ENCODE data around the gene CCNL1. TPM values are rescaled to one million over a fixed set of nuclear protein-coding genes. Genes with fewer than 3 reads are reported as not detected.

The CCNL1 gene
- total and polyA plus RNA-seq, 2 donors (not counting 3 experiments of a cell fraction or from before 2014, with no cell fraction given) = 119 to 137 TPM

GRCh38 chr3:157117206-157117605, 42.7 kb downstream of the CCNL1 start:
- TF ChIP-seq FOS (IDR thresholded peaks at IDR 0.05; ENCODE audit: borderline replicate concordance, insufficient read depth, low read length) = no peak
- no peaks in the 10 kb centered on the region for H3K9me3 ChIP-seq (replicated peaks; ENCODE audit: control insufficient read depth, insufficient read depth, low read length)
- no peak overlapping the region for H3K4me3 ChIP-seq (replicated peaks in 1 of 3; ENCODE audit: insufficient read depth in 1 of 3, low read depth in 1 of 3, low read length in 3 of 3)
- no peak overlapping the region for H3K9ac ChIP-seq (replicated peaks; ENCODE audit: extremely low read depth, insufficient read depth, low read length)
- no peak for DNase-seq (ENCODE audit: low read depth, low spot score)
- H3K36me3 ChIP-seq (ENCODE audit: control insufficient read depth in 2 of 2, extremely low read depth in 1 of 2, insufficient read depth in 2 of 2, low read length in 2 of 2) = no peaks in the 10 kb centered on the region
- H4K20me1 ChIP-seq (replicated peaks; ENCODE audit: control insufficient read depth, extremely low read depth, insufficient read depth, low read length) = no peaks in the 10 kb centered on the region
- H3K4me1 ChIP-seq (ENCODE audit: control insufficient read depth, extremely low read depth, insufficient read depth, low read length) = peaks cover 15% of the 10 kb centered on the region
- H3K4me2 ChIP-seq (ENCODE audit: insufficient read depth, low read length) = no peak overlapping the region
- ChIA-PET CTCF (interaction anchor here (1.6 to 3.9 kb wide), 3 partner anchors 9 to 24 kb away, joined by 3 to 19 read pairs (median 5); no protein-coding TSS in a partner anchor), POLR2A (no interaction called here)
- H2AFZ ChIP-seq (ENCODE audit: low read depth, low read length) = no peak overlapping the region
- H3K27me3 ChIP-seq (ENCODE audit: control insufficient read depth in 2 of 2, insufficient read depth in 2 of 2, low read length in 2 of 2) = no peaks in the 10 kb centered on the region
- intact Hi-C loops (cut with micrococcal nuclease) = no loop called here
- no peaks in the 10 kb centered on the region for H3K9me1 ChIP-seq (replicated peaks; ENCODE audit: control insufficient read depth, extremely low read depth, insufficient read depth, low read length)
- dilution Hi-C loops (cut with MboI; ENCODE audit: extremely low pct_ligation_motif_present, low sequenced_read_pairs) = no loop called here
- no peak overlapping the region for H3K27ac ChIP-seq (ENCODE audit: insufficient read depth, low read depth, low read length)
- BruUV-seq (replicated peaks) = no TSS peak
- no peak for FAIRE-seq
- no peaks in the 10 kb centered on the region for H3K79me2 ChIP-seq (ENCODE audit: control insufficient read depth, insufficient read depth, low read length)

DNA sequence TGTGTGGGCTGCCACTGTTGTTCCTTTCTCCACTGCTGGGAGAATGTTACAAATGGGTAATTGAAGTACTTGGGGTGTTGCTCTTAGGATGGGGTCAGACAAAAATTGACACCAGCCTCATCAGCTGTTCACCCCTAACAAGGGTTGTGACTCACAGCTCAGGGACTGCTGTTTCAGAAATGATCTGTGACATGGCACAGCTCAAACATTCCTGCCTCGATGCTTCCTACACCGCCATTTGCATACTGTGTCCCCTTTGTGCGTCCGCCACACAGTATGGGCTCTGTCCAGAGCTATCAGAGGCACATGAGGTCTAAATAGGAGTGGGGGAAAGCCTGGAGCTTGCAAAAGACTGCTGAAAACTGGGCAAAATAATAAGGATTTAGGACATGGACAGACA, 43.9 kb downstream of the CCNL1 start:
- Histone ChIP-seq H4K20me1 (replicated peaks; ENCODE audit: control insufficient read depth, extremely low read depth, insufficient read depth, low read length) (no peaks in the 10 kb centered on the region), H3K9me1 (replicated peaks; ENCODE audit: control insufficient read depth, extremely low read depth, insufficient read depth, low read length) (no peaks in the 10 kb centered on the region), H3K4me3 (replicated peaks in 1 of 3; ENCODE audit: insufficient read depth in 1 of 3, low read depth in 1 of 3, low read length in 3 of 3) (no peak overlapping the region), H3K9me3 (replicated peaks; ENCODE audit: control insufficient read depth, insufficient read depth, low read length) (no peaks in the 10 kb centered on the region), H3K79me2 (ENCODE audit: control insufficient read depth, insufficient read depth, low read length) (no peaks in the 10 kb centered on the region), H3K9ac (replicated peaks; ENCODE audit: extremely low read depth, insufficient read depth, low read length) (no peak overlapping the region), H3K27me3 (ENCODE audit: control insufficient read depth in 2 of 2, insufficient read depth in 2 of 2, low read length in 2 of 2) (no peaks in the 10 kb centered on the region), H2AFZ (ENCODE audit: low read depth, low read length) (no peak overlapping the region), H3K36me3 (ENCODE audit: control insufficient read depth in 2 of 2, extremely low read depth in 1 of 2, insufficient read depth in 2 of 2, low read length in 2 of 2) (no peaks in the 10 kb centered on the region), H3K27ac (ENCODE audit: insufficient read depth, low read depth, low read length) (no peak overlapping the region), H3K4me2 (ENCODE audit: insufficient read depth, low read length) (no peak overlapping the region), H3K4me1 (ENCODE audit: control insufficient read depth, extremely low read depth, insufficient read depth, low read length) (peaks cover 8% of the 10 kb centered on the region)
- dilution Hi-C loops (cut with MboI; ENCODE audit: extremely low pct_ligation_motif_present, low sequenced_read_pairs) (no loop called here), intact Hi-C loops (cut with micrococcal nuclease) (no loop called here)
- no peak for DNase-seq (ENCODE audit: low read depth, low spot score)
- POLR2A ChIA-PET = no interaction called here
- CTCF ChIA-PET = interaction anchor here (1.1 to 3.9 kb wide), 8 partner anchors 10 to 979 kb away, joined by 3 to 19 read pairs (median 5); no protein-coding TSS in a partner anchor
- TF ChIP-seq FOS (IDR thresholded peaks at IDR 0.05; ENCODE audit: borderline replicate concordance, insufficient read depth, low read length) (no peak), CTCF (IDR thresholded peaks at IDR 0.05; ENCODE audit: extremely low read depth in 1 of 2, insufficient read depth in 1 of 2, low read depth in 1 of 2, low read length in 2 of 2) (no peak), GATA2 (IDR thresholded peaks at IDR 0.05; ENCODE audit: insufficient read depth, insufficient read length, low read depth, low read length) (no peak)
- BruUV-seq (replicated peaks) = no TSS peak
- no peak for FAIRE-seq

Measured in endothelial cell of umbilical vein (primary cell).